Omental fat pad (tissue), 4 donors: Measurements from ENCODE around the gene ARAP3. TPM values are rescaled to one million over a fixed set of nuclear protein-coding genes. Genes with fewer than 3 reads are reported as not detected.

Experiments used
- ATAC-seq: fragments of 150-250 bp; one replicate; pipeline ENCODE4 v1.9.1; 2016; ENCODE audit warnings: mild to moderate bottlenecking, moderate library complexity; ENCODE audit not compliant: low FRiP score
- DNase-seq: peaks from one replicate; pipeline ENCODE4 v3.0.0-alpha.2; 2019; ENCODE audit warnings: low spot score
- CTCF ChIP-seq, 3 donors: fragments of 450-650 bp; IDR thresholded peaks; one replicate each; pipeline ENCODE4 v1.5.1; 2016 to 2017; ENCODE audit warnings: antibody characterized with exemption in 3 of 3, mild to moderate bottlenecking in 3 of 3, moderate library complexity in 2 of 3
- total RNA-seq, 4 donors: library from RNA; depleted of rRNA; stranded (reverse); fragments of >200 nt; gene quantifications; one replicate each; pipeline ENCODE4 v1.1.0, GENCODE V29; 2016

The ARAP3 gene
- total RNA-seq, 4 donors from 2014 or later, result 2.6 to 36.1 (median 9.1) TPM

DNA sequence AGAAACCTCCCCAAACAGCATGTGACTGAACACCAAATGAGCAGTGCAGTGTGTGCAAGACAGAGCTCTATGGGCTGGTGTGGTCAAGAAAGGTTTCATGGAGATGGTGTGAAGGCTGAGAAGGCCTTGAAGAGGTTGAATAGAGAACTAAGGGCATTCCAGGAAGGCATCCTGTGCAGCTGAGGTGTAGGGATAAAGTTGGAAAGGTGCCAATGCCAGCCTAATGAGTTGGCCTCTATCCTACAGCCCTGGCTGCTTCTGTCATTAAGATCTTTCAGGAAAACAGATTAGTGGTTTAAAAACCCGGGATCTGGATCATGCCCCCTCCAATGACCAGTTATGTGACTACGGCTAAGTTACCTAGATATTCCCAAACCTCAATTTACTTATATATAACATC is 49.4 kb downstream of the ARAP3 start:
- TF ChIP-seq CTCF (IDR thresholded peaks at IDR 0.05), result no peak
- ATAC-seq (no peak), DNase-seq (no peak)

DNA sequence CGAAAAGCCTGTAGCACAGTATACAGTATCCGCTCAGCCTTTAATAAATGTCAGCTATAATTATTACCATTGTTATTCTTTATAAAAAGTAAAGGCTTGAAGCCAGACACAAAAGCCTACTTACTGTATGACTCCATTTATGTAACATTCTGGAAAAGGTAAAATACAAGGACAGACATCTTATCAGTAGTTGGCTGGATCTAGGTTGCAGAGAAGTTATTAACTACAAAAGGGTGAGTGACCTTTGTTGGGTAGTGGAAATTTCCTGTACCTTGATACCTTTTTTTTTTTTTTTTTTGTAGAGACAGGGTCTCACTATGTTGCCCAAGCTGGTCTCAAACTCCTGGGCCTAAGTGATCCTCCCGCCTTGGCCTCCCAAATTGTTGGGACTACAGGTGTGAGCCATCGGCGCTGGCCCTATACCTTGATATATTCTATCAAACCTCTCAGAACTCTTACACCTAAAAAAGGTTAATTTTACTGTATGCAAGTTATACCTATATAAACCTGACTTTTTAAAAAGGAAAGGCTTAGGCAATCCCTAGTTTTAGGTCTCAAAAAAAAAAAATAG is 51.4 kb downstream of the ARAP3 start:
- no peak for TF ChIP-seq CTCF (IDR thresholded peaks at IDR 0.05)
- ATAC-seq (no peak), DNase-seq (no peak)

DNA sequence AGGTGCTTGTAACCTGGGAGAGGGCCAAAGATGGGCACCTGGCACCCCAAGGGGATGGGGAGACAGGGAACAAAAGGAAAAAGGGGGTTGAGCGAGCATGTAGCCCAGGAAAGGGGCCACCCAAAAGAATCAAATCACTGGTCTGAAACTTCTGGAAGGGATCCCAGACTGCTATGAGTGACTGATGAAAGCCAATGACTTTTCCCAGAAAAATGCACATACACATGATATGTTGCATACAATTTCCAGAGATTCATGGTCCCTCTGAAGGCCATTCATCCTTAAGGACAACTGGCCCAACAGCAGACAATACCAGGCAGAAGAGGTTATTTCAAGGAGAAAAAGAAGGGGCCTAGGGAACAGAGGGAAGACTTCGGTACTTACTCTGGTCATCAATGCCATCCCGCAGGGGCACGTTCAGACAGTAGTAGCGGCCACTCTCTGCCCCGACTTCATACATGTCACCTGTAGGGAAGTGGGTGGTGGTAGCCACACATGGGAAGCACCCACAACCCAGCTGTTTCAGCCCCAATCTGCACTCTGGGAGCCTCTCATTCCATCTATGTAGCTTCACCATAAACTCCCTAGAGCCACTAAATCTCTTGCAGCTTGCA is 53.7 kb downstream of the ARAP3 start:
- TF ChIP-seq CTCF (IDR thresholded peaks at IDR 0.05), result no peak
- no peak for ATAC-seq
- no peak for DNase-seq

DNA sequence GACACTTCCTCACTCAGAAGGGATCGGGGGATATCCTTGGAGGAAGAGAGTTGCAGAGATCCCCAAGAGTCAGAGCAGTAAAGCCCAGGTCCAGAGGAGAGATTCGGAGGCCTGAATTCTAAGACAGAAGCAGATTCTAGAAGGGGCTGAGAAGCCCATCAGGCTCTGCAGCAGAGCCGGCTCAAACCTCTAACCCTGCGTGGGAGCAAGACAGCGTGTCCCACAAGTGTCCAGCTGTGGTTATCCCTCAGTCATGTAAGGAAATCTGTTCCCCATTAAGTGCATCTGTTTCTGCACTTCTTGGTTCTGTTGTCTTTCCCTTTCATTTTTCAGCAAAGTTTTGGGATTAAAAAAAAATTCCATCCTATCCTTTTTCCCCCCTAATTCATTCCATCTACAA is 58.4 kb downstream of the ARAP3 start:
- ATAC-seq (no peak), DNase-seq (no peak)
- TF ChIP-seq CTCF (IDR thresholded peaks at IDR 0.05), result no peak

- ATAC-seq, result no peak
- TF ChIP-seq CTCF (IDR thresholded peaks at IDR 0.05), result no peak
- no peak for DNase-seq
These were observed 58.8 kb downstream of the ARAP3 start for GRCh38 chr5:141623186-141623585.

DNA sequence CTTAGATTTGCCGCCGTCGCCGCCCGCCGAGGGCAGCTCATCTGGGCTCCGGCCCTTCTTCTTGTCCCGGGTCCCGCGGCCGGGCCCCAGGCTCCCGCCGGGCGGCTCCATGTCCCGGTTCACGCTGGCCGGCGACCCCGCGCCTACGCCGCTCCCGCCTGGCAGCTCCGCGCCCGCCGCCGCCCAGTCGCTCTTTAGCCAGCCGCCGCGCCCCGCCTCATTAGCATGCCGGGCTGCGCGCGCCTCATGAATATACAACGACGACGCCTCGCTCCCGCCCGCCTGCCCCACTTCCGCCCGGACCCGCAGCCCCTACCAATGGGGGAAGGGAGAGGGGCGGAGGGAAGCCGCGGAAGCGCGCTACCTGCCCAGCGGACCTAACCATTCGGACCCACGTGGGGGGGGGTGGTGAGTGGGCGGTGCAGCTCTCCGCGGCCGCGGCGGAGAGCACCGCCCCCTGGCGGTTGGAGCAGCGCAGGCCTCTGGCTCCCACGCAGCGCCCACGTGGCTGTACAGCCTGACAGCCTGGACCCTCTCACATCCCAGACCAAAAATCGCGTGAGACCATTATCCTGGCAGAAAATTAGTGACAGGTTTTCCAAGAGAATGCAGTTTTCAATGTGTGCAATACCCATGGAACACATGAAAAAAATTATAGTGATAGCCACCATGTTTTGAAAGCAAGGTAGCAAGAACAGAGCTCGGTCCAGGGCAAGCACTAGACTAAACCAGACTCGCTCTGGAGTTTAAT is 63.1 kb downstream of the ARAP3 start, which contains the start of gene DIAPH1:
TSS of gene DIAPH1 (minus strand) at position 197 of the 751 bp plus-strand sequence. CDS start at position 111, 86 bp downstream.
- TF ChIP-seq CTCF (IDR thresholded peaks at IDR 0.05), result peak in 2 of 3 donors; percentile 90 to 100
- ATAC-seq (peak; percentile 98), DNase-seq (peak; percentile 96)
